Measurements from ENCODE around the gene FUT1.
"Not testable (repeated sequence)": the region's sequence is repeated elsewhere in the genome, so short reads cannot be mapped to it uniquely, and the experiment has no call there.

FUT1 gene

DNA sequence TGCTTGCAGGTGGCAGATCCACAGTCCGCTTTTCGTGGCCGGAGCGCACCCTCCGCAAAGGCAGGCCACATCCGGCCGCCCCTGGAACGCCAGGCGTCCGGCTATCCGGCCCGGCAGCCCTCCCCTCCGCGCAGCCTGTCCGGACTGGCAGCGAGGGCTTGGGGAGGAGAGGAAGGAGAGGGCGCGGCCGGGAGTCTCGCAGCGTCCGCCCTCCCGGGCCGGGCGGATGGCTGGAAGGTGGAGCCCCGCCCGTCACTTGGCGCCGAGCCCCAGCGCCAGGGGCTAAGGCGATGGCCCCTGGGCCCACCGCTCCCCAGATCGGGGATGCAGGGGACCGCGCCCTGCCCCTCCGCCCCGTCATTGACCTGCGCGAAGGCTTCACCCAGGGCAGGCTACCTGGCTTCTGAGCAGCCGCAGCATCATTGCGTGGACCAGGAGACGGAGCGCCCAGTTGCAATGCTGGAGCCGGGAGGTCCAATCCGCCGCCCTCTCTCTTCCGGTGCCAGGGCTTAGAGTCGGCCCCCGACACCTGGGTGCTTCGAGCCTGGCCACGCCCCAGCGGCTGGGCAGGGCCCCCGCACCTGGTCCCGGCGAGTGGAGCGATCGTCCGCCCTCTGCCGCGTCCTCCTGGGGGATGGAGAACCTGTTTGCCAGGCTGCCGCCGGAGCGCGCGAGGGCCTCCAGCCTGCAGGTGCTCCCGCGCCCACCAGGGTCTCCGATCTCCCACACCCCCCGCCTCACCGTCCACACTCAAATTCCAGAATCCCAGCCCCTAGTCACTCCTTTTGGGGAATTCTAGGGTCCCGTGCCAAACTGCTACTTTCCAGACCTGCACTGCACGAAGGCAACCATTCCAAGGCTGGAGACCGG, at the start of gene FUT1:
Gene FUT1, minus strand, starts transcription at position 146 of the 870 bp plus-strand sequence. CDS start 1,360 bp downstream, outside the sequence.
- DNase-seq = peak in 1 of 2 experiments; percentile 55

DNA sequence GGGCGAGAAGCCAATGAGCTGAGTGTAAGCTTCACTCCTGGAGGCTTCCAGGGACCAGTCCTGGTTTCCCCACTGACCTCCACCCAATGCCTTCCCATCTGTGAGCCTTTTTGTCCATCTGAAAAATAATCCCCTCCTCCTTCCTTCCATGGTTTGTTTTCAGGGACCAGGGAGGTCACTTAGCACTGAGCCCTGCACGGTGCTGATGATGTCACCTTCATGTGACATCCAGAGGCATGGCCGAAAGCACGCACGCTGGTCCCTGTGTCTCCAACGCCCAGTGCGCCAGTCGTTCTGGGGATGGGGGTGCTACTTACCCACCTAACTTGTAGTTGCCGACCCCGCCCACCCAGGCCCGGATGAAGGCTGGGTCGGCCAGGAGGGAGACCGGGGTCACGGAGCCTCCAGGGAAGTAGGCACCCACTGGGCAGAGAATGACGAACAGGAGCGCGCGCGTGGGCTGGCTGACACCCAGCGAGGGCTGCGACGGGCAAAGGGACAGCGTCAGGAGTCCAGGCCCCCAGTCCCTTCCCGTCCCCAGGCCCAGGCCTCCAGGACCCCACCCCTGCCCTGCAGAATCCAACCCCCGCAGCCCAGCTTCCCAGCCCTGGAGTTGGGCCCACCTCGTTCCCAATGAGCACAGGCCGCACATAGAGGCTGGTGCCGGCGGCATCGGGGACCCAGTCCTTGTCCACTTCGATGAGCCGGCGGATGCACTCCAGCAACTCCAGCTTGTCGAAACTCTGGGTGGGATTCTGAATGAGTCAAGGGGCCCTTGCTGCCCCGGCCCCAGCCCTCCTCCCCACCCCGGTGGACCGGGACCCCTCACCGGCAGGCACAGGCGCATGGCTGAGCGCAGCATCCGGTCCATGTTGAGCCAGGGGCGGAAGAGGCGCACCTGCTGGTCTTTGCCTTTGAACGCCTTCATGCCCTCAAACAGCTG, 47.2 kb upstream of the FUT1 start:
- DNase-seq = no peak

DNA sequence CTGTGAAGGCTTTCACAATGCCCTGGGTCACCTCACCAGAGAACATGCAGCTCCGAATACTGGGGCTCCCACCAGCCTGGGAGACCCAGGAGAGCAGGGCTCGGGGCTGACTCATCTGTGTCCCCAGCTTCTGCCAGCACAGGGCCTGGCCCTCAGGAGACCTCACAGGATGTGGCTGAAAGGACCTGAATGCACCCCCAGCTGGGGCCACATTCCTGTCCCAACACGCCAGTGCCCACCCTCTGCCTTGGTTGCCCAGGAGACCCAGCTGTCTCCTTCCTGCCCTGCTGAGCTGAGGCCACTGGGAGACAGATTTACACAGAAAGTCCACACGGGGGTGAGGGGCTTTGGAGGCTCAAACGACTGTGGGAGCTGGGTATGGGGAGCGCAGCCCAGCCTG, 46.5 kb upstream of the FUT1 start:
- DNase-seq = no peak

DNA sequence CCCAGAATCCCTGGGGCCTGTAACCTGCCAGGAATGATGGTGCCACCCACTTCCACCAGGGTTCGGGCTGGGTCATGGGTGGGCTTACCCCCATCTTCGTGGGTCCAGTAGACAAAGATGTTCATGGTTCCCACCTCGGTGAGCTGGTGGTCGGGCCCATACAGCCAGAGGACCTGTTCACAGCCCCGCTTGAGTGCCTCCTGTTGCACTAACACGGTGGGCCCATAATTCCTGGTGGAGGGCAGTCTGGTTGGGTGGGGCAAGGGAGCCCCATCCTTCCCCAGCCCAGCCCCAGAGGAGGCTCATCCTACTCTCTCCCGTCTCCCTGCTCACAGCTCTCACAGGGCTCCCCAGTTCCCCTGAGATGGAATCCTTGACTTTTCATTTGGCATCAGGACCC, 44.7 kb upstream of the FUT1 start:
- DNase-seq = no peak

DNA sequence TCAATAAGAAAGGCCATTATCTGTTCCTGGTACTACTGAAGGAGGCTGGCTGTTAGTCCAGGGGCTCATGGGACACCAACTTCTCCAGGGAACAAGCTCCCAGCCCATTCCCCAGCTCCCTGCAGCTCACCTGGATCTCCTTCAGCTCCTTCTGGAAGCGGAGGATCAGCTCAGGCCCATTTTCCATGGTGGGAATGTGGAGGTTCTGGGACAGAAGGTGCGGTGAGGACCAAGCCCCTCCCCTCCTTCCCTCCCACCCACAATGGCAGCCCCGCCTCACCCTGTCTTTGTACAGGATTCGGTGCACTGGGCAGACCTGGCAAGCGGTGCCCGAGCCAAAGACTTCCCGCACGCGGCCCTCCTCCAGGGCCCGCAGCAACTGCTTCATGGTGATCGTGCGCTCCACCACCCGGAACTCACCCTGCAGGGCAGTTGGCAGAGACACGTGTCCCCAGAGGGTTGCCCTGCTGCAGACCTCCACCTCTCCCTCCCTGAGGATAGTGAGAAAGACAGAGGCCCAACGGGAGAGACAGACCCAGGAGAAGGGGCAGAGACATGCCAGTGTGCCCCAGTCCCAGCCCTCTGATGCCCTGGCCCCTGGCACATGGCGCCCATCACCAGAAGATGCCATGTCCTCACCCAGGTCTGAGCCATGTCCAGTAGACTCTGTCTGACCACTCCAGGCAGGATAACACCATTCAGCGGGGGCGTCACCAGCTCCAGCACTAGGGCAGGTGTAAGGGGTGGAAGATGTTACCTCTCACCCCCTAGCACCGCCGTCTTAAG, 44.0 kb upstream of the FUT1 start:
- no peak for DNase-seq

DNA sequence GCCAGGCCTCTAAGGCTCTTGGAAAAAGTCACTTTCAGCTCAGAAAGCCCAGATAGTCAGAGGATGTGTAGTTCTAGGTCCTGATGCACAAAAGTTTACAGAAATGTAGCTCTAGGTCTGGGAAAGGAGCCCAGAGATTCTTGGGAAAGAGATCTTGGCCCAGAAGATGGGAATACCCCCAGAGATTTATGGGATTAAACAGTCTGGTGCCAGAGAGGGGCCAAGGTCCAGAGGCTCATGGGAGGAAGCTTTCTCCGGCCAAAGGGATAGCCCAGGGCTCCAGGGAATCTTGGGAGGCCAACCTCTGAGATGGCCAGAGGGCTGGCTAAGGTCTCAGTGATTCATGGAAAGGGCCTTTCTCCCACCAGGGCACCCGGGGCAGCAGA, 43.2 kb upstream of the FUT1 start:
- no peak for DNase-seq

DNA sequence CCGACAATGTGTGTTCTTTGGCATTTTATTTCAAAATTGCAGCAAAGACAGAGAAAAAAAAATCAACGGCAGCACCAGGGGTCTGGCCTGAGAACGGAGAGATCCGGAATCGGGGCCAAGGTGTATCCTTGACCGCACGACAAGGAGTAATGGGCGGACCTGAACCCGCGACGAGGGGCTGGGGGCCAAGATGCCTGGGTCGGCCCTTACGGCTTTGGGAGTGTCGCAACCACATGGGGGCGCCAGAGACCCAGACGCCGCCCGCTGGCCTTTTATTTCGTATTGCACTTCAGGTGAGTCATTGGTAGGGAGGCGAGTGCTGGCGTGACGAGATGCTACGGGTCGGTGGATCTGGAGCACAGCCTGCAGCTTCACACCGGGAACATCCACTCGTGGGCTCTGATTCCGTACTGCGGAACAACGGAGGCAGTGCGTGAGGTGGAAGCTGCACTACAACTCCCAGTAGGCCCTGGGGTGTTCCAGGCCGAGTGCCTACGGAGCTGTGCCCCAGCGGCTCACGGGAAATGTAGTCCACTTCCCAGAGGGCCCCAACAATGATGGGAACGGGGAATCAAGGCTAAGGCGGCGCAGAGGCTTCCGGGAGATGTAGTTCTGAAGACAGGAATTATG, 42.7 kb upstream of the FUT1 start:
- DNase-seq = peak; percentile 89 to 90

DNA sequence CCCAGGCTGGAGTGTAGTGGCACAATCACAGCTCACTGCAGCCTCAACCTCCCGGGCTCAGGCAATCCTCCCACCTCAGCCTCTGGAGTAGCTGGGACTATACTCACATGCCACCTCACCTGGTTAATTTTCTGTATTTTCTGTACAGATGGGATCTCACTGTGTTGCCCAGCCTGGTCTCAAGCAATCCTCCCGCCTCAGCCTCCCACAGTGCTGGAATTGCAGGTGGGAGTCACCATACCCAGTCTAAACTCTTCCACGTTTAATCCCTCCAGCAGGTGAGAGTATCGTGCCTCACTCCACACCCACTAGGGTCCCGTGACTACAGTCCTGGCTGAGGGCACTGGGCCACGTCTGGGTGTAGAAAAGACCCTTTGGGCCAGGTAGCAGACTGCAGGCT, 41.9 kb upstream of the FUT1 start:
- no peak for DNase-seq

DNA sequence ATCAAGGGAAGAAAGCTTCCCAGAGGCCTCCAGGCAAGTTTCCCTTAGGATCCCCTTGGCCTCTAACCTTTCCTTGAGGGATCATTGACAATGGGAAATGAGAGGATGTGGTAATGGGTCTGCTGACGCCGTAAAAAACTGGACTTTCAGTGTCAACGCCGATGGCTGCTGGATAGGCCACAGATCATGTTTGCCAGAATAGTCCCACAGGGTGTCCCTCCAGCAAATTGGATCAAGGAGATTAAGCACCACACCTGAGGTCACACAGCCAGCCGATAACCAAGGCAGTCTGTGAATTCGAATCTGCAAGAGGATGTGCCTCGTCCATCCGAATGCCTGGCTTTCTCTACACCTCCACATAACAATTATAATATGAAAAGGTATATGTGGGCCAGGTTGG, 40.8 kb upstream of the FUT1 start:
- DNase-seq = no peak

DNA sequence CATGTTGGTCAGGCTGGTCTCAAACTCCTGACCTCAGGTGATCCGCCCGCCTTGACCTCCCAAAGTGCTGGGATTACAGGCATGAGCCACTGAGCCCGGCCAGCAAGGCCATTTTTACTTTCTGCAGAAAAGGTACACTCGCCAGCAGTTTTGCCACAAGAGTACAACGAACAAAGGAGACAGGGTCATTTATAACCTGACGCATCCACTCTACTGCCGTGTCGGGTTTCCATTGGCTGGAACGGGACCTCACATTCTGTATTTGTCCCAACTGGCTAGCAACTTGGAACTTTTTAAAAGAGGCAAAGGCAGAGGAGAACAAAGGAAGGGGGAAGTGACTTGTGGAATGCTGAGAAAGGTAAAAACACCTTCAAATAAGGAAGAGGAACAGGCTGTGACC, 34.9 kb upstream of the FUT1 start:
- DNase-seq = not testable (repeated sequence)

DNA sequence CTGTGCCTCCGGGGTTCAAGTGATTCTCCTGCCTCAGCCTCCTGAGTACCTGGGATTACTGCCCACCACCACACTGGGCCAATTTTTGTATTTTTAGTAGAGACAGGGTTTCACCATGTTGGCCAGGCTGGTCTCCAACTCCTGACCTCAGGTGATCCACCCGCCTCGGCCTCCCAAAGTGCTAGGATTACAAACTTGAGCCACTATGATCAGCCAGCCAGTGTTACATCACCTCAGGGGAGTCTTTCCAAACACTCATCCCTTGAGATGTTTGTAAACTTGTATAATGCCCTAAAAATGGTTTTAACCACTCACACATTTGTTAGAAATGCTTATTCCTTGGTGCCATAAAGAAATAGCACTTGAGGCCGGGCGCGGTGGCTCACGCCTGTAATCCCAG, 34.0 kb upstream of the FUT1 start:
- DNase-seq = not testable (repeated sequence)

DNA sequence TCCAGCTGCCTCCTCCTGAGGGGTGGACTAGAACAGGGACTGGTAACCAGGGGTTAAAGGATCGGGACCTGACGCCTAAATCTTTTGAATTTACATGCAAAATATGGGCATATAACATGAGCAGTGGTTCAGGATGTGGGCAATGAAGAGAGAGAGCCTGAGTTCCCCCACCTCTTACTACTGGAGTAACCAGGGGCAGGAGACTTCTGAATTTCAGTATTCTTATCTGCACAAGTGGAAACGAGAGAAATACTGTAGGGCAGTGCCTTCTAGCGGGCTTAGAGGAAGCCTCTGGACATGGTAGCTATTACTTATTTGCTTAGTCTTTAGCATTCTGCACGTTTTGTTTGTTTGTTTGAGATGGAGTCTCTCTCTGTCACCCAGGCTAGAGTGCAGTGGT, 32.1 kb upstream of the FUT1 start:
- DNase-seq = no peak

DNA sequence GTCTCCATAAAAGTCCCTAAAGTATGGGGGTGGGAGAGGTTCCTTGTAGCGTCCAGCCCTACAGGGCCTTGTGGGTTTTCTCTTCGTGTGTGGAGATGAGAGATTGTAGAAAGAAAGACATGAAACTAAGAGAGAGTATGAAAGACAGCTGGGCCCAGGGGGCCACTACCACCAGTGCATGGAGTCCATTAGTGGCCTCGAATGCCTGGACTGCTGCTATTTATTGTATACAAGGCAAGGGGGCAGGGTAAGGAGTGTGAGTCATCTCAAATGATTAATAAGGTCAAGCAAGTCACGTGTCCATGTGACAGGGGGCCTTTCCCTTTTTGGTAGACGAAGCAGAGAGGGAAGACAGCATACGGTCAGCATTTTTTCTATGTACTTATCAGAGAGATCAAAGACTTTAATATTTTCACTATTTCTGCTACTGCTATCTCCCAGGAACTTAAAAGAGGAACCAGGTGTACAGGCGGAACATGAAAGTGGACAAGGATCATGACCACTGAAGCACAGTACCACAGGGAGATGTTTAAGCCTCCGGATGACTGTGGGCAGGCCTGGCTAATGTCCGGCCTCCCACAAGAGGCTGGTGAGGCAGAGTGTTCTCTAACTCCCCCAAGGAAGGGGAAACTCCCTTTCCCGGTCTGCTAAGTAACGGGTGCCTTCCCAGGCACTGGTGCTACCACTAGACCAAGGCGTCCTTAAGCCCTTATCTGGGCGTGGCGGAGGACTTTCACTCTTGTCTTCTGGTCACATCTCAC, 28.4 kb upstream of the FUT1 start:
- DNase-seq = no peak

DNA sequence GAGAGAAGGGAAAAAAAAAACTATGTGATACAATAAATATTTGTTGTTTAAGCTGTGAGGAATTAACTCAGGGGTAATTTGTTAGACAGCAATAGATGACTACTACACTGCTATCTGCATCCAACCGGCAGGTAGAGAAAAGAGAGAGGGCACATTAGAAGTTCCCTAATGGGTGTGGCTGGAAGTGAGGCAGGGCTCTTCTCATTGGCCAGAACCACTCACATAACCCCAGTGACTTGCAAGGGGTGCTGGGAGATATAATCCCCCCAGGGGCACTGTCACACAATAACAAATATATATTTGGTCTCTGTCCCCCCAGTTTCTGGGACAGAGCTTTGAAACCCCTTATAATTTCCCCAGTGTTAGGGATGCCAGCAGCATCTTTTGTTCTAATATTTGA, 27.2 kb upstream of the FUT1 start:
- DNase-seq = no peak

DNA sequence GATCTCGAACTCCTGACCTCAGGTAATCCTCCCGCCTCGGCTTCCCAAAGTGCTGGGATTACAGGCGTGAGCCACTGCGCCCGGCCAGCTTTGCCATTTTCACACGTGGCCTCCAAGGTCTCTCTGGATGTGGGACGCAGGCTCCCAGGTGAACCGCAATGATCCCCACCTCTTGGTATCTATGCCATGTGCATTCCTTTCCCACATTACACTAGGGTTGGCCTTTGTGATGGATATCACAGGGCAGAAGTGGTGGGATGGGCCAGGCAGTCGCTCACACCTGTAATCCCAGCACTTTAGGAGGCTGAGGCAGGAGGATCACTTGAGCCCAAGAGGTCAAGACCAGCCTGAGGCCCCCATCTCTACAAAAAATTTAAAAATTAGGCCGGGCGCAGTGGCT, 25.3 kb upstream of the FUT1 start:
- no peak for DNase-seq

DNA sequence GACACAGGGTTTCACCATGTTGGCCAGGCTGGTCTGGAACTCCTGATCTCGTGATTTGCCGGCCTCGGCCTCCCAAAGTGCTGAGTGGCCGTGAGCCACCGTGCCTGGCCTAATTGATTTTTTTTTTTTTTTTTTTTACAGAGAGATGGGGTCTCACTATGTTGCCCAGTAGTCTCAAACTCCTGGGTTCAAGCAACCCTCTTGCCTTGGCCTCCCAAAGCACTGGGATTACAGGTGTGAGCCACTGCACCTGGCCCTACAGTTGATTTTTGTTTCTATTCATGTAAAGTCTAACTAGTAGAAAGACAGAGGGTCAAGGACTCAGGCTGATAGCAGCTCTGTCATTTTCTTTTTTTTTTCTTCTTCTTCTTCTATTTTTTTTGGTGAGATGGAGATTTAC, 24.7 kb upstream of the FUT1 start:
- DNase-seq = no peak

DNA sequence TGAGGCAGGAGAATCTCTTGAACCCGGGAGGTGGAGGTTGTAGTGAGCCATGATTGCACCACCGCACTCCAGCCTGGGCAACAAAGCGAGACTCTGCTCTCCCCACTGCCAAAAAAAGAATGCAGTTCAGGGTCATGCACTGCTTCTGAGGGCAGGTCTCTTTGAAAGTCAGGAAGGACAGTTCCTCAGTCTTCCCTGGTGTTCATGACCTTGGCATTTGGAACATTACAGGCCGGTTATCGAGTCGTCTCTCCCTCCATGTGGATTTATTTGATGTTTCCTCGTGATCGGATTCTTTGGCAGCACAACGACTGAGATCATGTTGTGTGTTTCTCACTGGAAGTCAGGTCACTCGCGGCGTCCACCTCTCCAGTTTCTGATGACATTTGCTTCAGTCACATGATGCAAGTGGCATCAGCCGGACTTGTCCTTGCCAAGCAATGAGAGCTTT, 20.1 kb upstream of the FUT1 start:
- no peak for DNase-seq

DNA sequence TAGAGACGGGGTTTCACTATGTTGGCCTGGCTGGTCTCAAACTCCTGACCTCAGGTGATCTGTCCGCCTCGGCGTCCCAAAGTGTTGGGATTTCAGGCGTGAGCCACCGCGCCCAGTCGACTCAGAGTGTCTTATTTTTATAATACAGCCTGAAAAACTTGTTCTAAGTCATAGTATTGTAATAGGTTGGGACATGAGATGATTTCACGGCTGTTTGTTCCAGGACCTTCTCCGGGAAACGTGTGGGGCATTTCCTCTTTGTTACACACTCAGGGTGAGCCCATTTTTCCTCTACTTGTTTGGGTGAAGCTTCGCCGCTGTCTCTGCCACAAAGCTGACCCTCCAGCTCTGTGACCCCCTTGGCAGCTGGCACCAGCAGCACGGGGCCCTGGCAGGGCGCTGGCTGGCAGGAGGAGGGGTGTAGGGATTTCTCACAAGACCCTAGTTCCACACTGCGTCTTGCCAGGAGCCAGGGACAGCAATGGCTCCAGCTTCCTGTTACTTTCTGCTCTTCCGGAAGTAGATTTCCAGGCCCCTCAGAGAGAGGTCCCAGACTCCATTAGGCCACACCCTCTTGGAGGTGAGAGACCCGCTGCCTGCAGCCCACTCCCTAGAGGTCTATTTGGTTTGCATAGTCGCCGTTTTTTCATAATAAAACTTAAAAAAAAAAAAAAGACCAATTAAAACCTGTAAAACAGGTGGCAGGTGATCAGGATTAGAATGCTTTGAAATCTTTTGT, 18.5 kb upstream of the FUT1 start:
- DNase-seq = no peak

DNA sequence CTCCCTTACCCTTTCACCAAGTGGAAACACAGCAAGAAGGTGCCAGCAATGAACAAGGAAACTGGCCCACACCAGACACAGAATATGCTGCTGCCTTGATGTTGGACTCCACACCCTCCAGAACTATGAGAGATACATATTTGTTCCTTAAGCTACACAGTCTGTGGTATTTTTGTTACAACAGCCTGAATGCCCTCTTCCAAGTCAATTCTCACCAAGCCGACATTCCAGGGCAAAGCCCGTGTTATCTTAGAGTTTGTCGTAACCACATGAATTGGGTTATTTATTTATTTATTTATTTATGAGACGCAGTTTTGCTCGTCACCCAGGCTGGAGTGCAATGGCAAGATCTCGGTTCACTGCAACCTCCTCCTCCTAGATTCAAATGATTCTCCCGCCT, 17.8 kb upstream of the FUT1 start:
- no peak for DNase-seq

DNA sequence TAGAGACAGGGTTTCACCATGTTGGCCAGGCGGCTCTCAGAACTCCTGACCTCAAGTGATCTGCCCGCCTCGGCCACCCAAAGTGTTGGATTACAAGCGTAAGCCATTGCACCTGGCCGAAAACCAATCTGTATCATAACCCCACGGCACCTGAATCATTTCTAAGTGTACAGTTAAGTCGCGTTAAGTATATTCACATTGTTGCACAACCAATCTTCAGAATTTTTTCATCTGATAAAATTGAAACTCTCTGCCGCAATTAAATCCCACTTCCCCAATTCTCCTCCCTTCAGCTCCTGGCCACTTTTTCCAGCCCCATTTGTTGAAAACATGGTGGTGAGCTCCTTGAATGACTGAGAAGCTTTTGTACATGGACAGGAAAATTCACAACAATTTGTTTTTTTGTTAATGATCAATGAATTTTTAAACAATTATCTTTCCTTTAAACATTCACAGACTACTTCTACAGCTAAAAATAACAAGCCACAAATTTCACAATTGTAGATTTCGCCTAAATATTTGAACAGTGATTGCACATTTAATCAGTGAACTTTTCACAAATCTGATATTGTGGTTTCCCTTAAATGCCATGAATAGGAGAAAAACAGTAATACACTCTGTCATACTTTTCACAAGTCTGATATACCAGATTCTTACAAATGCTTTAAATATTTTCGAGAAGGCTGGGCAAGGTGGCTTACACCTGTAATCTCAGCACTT, 16.7 kb upstream of the FUT1 start:
- DNase-seq = no peak

Measured in activated T-cell treated with anti-CD3 and anti-CD28 coated beads, Interleukin-2, amount 50 U/mL, for 48 hours (primary cell).